Rectal smooth muscle tissue (tissue), 1 donor: ENCODE results near the gene GHITM.

Source experiments
- H3K27ac ChIP-seq: one replicate; pipeline ENCODE4 v1.7.0; 2013; ENCODE audit warnings: low read depth, low read length, inconsistent platforms
- H3K27me3 ChIP-seq: one replicate; pipeline ENCODE4 v1.7.0; 2013; ENCODE audit warnings: low read length; ENCODE audit not compliant: control insufficient read depth, insufficient read depth
- H3K36me3 ChIP-seq: one replicate; pipeline ENCODE4 v1.7.0; 2013; ENCODE audit warnings: low read length; ENCODE audit not compliant: control insufficient read depth, insufficient read depth
- H3K4me1 ChIP-seq: one replicate; pipeline ENCODE4 v1.7.0; 2013; ENCODE audit warnings: low read length; ENCODE audit not compliant: control insufficient read depth, insufficient read depth
- H3K4me3 ChIP-seq: one replicate; pipeline ENCODE4 v1.7.0; 2013; ENCODE audit warnings: low read length
- H3K9ac ChIP-seq: one replicate; pipeline ENCODE4 v1.7.0; 2013; ENCODE audit warnings: low read length

GHITM gene

DNA sequence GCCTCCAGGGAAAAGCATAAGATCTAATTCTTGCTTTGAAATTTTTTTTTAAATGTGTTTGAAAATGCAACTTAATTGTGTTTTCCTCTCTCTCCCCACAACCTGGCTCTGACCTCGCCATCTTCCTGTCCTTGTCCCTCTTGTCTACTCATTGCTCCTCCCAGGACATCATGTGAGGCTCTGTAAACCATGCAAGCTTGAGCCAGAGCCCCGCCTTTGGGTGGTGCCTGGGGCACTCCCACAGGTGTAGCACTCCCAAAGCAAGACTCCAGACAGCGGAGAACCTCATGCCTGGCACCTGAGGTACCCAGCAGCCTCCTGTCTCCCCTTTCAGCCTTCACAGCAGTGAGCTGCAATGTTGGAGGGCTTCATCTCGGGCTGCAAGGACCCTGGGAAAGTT is 45.2 kb downstream of the GHITM start:
- H3K27me3 ChIP-seq, result no peaks in the 10 kb centered on the region
- H3K36me3 ChIP-seq, result no peaks in the 10 kb centered on the region
- H3K4me3 ChIP-seq, result no peak overlapping the region
- H3K4me1 ChIP-seq, result peaks cover under 1% of the 10 kb centered on the region
- no peak overlapping the region for H3K27ac ChIP-seq
- H3K9ac ChIP-seq, result no peak overlapping the region

DNA sequence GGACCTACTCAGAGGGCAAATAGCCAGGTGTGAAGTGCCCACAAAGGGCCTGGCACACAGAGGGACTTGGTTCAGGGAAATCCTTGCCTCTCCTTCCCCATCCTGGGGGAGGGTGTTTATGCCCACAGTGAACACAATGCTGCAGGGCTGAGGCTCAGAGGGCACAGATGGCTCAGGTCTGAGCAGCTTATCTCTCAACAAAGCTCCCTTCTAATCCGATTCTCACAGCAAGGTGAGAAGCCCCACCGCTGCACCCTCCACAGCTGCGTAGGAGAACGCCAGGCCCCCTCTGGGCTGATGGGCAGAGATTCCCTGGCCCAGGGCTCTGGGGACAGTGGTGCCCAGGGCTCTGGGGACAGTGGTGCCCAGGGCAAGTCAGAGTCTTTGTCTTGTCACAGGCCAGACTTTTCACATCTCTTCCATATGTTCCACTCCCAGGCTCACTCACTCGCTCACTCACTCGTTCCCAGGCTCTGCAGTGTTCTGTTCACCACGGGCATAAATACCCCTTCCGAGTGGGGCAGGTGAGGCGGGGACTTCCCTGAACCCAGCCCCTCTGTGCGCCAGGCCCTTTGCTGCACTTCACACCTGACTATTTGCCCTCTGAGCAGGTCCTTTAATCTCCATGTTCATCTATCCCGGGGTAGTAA is 46.3 kb downstream of the GHITM start:
- Histone ChIP-seq H3K4me1 (no peaks in the 10 kb centered on the region), H3K4me3 (no peak overlapping the region), H3K36me3 (no peaks in the 10 kb centered on the region), H3K27ac (no peak overlapping the region), H3K9ac (no peak overlapping the region), H3K27me3 (no peaks in the 10 kb centered on the region)

DNA sequence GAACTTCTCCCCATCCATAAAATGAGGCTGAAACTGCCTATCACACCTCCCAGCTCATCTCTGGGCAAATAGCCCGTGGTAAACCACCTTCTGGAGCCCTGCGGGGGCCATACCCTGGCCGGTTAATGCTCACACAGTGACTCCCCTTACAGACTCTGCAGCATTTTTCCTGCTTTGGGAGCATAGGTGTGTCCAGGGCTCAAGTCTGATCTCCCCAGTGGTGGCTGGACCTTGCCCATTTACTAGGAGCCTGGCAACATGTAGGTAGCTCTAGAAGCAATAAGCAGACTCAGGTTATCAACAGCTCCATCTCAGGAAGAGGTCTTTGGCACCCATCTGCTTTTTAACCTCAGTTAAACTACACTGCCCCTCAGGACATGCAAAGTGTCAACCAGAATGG is 49.5 kb downstream of the GHITM start:
- Histone ChIP-seq H3K27ac (no peak overlapping the region), H3K4me3 (no peak overlapping the region), H3K9ac (no peak overlapping the region), H3K4me1 (no peaks in the 10 kb centered on the region), H3K27me3 (peaks cover 8% of the 10 kb centered on the region), H3K36me3 (no peaks in the 10 kb centered on the region)

DNA sequence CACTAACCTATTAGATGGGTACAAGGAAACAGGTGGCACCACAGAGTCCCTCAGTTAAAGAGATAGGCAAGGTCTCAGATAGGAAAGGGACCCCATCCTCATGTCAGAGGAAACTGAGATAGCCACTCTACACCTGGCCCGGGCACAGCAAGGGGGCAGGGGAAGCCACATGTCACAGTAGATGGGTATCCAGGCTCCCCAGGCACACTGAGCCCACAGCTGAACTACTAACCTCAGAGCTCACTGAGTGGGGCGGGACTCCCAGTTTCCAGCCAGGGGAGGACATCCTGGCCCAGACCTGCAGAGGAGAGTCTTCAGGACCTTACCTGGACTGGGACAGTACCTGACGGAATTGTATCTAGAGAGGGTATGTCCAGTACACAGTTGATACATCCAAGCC is 51.3 kb downstream of the GHITM start:
- Histone ChIP-seq H3K36me3 (no peaks in the 10 kb centered on the region), H3K9ac (no peak overlapping the region), H3K4me1 (no peaks in the 10 kb centered on the region), H3K4me3 (no peak overlapping the region), H3K27ac (no peak overlapping the region), H3K27me3 (peaks cover 10% of the 10 kb centered on the region)

DNA sequence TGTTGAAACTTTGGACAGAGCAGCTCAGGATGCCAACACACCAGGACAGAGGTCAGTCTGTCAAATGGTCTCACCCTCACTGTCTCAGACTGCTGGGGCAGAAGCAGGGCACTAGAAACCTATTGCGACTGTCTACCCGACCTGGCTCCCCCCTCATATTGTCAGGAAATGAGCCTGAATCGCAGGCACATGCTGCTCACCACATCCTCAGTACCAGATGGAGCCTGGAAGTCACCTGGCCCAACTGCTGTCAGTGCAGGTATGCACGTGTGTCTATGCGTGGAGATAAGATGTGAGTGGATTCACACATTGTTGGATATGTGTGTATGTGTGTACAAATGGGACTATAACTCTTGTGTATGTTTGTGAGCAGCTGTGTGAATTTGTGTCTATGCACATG is 51.8 kb downstream of the GHITM start:
- Histone ChIP-seq H3K4me3 (no peak overlapping the region), H3K27ac (no peak overlapping the region), H3K9ac (no peak overlapping the region), H3K36me3 (no peaks in the 10 kb centered on the region), H3K27me3 (peaks cover 10% of the 10 kb centered on the region), H3K4me1 (no peaks in the 10 kb centered on the region)

DNA sequence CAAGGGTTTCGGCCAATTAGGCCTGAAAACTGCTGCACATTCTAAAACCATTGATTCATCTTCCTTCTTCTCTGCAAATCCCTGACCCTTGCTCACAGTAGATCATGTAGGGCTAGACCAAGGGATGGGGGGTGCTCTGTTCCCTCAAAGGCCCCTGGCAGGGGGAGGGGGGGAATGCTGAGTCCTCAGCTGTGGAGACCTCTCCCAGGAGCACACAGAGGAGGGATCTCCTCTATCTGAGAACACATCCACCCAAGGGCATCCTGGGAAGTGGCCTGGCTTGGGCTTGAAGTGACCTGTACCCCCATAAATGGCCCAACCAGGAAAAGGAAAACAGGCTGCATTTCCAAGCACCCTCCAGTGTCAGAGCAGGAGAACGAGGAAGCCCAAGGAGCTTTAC is 54.0 kb downstream of the GHITM start:
- Histone ChIP-seq H3K27ac (no peak overlapping the region), H3K4me1 (peaks cover 5% of the 10 kb centered on the region), H3K27me3 (peaks cover 10% of the 10 kb centered on the region), H3K4me3 (no peak overlapping the region), H3K9ac (no peak overlapping the region), H3K36me3 (no peaks in the 10 kb centered on the region)

DNA sequence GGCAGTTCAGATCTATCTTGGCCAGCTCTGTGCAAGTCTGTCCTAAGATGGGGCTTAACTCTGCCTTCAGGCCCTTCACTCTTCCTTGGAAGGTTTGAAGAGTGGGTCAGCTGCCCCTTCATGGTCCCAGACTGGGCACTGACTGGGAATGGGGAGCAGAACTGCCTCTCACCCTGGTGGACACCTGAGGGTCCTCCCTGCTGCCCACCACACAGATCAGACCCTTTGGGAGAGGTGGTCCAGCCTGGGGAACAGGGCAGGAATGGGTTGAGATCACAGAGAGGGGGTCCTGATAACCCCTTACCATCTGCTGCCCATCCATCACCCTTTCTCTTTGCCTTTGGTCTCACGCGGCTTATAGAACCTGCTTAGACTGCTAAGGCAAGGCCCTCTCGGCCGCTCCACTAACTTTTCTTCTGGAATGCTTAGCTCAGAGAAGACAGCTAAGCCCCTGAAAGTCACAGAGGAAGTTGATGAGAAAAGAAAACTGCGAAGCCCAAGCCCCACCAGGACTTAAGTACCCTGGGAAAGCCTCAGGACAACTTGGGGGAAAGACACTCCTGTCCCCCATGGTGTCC is 54.6 kb downstream of the GHITM start:
- Histone ChIP-seq H3K4me3 (peak overlapping the region; percentile 73), H3K27me3 (peaks cover 10% of the 10 kb centered on the region), H3K27ac (no peak overlapping the region), H3K4me1 (peaks cover 5% of the 10 kb centered on the region), H3K36me3 (no peaks in the 10 kb centered on the region), H3K9ac (no peak overlapping the region)

DNA sequence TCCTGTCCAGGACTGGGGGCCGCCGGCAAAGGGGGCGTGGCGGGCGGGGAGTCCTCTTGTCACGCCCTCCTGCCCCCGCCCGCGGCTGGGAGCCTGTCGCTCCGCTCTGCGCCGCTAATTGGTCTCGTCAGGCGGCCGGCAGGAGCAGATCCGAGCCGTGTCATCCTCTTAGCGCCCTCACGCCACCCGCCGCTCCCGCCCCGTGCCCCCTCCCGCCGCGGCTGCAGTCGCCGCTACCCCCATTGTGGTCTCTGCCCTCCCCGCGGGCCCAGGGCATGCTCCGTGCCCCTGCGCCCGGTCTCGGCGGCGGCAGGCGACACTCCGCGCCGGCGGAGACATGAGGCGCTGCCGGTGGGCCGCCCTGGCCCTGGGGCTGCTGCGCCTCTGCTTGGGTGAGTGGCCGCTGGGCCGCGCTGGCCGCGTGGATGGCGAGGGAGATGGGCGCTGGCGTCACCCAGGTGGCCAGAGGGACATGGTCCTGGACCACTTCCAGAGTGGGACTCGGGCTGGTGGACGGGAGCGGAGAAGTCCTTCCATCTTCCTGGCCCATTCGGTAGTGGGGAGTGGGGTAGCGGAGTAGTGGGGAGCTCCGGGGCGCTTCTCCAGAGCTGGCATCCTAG is 55.2 kb downstream of the GHITM start, which contains the start of gene CDHR1:
Gene CDHR1, plus strand, starts transcription at position 114 of the 620 bp plus-strand sequence. Its CDS starts 224 bp downstream, at position 338.
- peaks cover 10% of the 10 kb centered on the region for H3K27me3 ChIP-seq
- no peaks in the 10 kb centered on the region for H3K36me3 ChIP-seq
- H3K9ac ChIP-seq, result peak within 1 kb of the TSS; percentile 4
- H3K4me3 ChIP-seq, result peak within 1 kb of the TSS; percentile 73
- peaks cover 5% of the 10 kb centered on the region for H3K4me1 ChIP-seq
- no peak within 1 kb of the TSS for H3K27ac ChIP-seq

DNA sequence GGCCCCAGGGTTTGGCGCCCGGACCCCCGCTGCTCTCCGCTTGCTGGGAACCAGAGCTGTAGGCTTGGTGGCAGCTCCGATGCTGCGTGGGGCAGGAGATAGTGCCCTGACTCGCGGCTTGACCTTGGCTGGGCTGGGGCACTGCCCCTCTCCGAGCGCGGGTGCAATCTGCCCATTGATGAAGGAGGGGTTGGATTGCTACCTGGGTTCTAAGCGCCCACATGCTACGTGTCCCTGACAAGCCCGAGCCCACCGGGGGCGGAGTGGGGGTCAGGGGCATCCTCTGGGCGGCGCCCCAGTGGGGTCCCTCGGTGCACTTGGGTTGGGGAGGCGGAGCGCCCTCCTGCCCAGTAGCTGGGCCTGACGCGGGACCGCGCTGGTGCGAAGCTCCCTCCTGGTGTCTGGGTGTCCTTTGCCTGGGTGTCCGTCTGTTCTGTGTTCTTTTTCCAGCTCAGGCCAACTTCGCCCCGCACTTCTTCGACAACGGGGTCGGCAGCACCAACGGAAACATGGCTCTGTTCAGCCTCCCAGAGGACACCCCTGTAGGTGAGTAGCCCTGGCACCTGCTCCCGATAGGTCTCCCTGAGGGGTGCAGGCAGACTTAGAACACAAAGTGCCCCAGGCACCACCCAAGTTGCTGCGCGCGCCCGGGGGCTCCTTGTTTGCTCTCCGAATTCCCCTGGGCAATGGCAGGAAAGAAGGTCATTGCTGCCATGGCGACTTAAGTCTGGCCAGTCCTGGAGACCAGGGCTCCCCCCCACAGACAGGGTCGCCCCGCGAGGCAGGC is 55.9 kb downstream of the GHITM start:
- peaks cover 10% of the 10 kb centered on the region for H3K27me3 ChIP-seq
- H3K27ac ChIP-seq, result no peak overlapping the region
- peak overlapping the region; percentile 4 for H3K9ac ChIP-seq
- H3K4me1 ChIP-seq, result peaks cover 5% of the 10 kb centered on the region
- no peaks in the 10 kb centered on the region for H3K36me3 ChIP-seq
- H3K4me3 ChIP-seq, result peak overlapping the region; percentile 73

DNA sequence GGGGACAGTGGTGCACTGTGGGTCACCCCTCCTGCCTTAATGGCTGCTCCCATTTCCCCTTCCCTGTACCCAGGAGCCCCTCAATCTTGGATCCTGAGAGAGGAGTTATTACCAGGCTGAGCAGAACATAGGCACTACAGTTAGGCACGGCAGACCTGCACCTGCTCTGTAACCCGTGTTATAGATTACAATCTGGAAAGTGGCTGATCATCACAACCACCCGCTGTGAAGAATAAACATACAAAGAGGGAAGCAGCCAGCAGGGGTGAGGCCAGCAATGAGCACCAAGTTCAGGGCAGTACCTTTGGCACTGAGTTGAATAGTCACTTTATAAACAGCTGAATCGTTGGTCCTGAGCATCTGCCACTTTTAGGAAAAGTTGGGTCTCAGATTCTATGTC is 56.8 kb downstream of the GHITM start:
- Histone ChIP-seq H3K27me3 (peaks cover 10% of the 10 kb centered on the region), H3K4me1 (peaks cover 5% of the 10 kb centered on the region), H3K27ac (no peak overlapping the region), H3K36me3 (no peaks in the 10 kb centered on the region), H3K9ac (no peak overlapping the region), H3K4me3 (peak overlapping the region; percentile 16)

DNA sequence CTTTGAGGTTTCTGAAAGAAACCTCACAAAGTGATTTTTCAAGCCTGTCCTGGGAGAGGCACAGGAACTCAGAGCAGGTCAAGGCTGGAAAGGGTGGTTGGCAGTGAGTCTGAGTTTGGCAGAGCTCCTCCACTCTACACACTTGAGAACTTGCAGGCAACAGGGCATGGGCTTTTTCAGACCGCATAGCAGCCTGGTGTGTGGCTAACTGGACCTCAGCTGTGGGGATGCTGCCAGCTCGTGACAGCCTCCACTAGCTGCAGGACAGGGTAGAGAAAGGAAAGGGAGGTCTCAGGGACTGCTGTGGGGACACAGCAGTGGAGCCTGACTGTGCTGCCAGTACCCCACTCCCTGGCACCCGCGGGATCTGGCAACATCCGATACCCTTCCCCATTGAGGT is 57.6 kb downstream of the GHITM start:
- Histone ChIP-seq H3K4me1 (peaks cover 5% of the 10 kb centered on the region), H3K27me3 (peaks cover 8% of the 10 kb centered on the region), H3K9ac (no peak overlapping the region), H3K27ac (peak overlapping the region; percentile 7), H3K36me3 (no peaks in the 10 kb centered on the region), H3K4me3 (no peak overlapping the region)

DNA sequence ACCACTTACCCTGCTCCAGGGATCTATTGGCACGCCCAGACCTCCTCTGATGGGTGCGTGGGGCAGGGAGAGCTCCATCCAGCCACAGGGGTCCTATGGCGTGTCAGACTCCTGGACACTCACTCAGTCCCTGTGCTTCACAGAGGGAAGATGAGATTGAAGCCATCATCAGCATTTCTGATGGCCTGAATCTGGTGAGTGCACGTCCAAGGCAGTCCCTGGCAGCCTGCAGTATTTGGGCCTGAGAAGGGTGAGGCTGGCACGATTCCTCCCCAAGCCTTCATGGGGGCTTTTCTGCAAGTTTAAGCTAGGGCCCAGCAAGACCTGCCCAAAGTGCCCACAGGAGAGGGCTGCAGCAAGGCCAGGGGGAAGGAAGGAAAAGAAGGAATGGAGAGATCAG is 58.3 kb downstream of the GHITM start:
- Histone ChIP-seq H3K27me3 (peaks cover 8% of the 10 kb centered on the region), H3K27ac (no peak overlapping the region), H3K4me1 (peaks cover 5% of the 10 kb centered on the region), H3K4me3 (no peak overlapping the region), H3K36me3 (no peaks in the 10 kb centered on the region), H3K9ac (no peak overlapping the region)
